ENCODE data around the gene NT5DC2.

DNA sequence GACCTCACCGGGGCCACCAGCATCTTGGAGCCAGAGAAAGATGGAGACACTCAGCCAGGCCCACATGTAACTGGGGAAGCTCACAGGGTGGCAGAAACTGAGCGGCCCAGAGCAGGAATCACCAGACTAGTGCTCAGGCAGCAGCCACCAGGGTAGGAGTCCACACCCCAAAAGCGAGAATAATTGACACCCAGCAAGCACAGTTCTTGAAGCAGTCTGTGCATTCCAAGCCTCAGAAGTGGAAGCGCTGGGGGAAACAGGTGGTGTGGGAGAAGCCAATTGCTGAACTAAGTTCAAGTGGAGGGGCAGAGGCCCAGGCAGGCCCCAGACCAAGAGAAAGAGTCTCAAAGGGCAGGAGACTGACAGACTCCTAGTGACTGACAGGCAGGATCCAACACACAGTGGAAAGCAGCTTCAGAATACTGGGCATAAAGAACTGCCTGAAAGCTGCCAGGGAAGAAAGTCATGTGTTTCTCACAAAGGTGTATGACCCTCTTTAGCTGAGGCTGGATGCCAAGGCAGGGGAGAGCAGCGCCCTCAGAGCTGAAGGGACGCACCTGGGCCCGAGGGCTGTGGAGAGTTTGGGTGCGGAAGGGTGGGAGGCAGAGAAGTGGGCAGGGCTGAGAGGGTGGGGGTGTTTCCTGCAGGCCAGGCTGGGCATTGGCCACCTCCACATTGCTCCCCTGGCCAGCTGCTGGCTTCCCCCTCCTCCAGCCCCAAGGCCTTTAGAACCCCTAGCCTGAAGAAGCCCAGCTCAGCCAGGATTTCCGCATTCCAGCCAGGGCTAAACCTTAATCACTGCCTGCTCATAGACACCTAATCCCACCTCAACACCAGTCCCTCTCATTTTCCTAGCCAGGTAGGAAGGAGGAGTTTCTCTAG is 7.7 kb downstream of the NT5DC2 start:
- TF ChIP-seq CTCF (IDR thresholded peaks at IDR 0.05; ENCODE audit: low read depth, low read length, poor library complexity, severe bottlenecking) (no peak), EZH2phosphoT487 (IDR thresholded peaks at IDR 0.05; ENCODE audit: borderline replicate concordance, low read length) (no peak)

All from DOHH2 (cell line).